ENCODE data around the gene MAP2.

GRCh38 chr2:209564816-209565215 lies 141.0 kb downstream of the MAP2 start:
- TF ChIP-seq POLR2A (IDR thresholded peaks at IDR 0.05; ENCODE audit: borderline replicate concordance, extremely low read depth, insufficient read depth, insufficient read length) (no peak), CTCF (IDR thresholded peaks at IDR 0.05 in 2 of 3, conservative IDR thresholded peaks at IDR 0.05 in 1 of 3; ENCODE audit: borderline replicate concordance in 1 of 3, insufficient read depth in 1 of 3, low read depth in 2 of 3, low read length in 2 of 3) (no peak), SIN3A (IDR thresholded peaks at IDR 0.05; ENCODE audit: low read depth) (no peak)
